ENCODE data around the gene MALRD1.

The MALRD1 gene

DNA sequence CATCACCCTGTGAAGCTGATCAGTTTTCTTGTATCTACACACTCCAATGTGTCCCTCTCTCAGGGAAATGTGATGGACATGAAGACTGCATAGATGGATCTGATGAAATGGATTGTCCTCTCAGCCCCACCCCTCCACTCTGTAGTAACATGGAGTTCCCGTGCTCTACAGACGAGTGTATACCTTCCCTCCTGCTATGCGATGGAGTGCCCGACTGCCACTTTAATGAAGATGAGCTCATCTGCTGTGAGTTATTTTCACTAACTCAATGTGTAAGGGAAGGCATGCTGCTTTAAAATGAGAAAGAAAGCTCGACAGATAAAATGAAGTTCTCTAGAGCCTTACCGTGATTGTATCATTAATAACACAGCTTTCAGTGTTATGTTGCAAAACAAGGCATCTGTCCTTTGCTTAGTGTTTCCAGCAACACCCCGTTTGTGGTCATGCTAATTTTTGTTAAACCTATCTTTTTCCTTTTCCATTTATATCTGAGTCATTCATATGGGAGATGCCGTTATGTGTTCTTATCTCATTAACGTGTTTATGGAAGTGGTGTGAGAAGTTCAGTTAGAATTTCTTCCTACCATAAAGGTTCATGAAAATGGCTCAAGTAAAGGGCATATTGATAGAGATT lies 546.7 kb downstream of the MALRD1 start:
- Histone ChIP-seq H3K36me3 (no peaks in the 10 kb centered on the region), H3K4me3 (ENCODE audit: low read depth, low read length) (no peak overlapping the region), H3K9me3 (ENCODE audit: severe bottlenecking) (no peaks in the 10 kb centered on the region), H3K27ac (no peak overlapping the region), H3K27me3 (ENCODE audit: insufficient read depth, low read depth, severe bottlenecking) (no peaks in the 10 kb centered on the region)
- TF ChIP-seq, protein P1, sequence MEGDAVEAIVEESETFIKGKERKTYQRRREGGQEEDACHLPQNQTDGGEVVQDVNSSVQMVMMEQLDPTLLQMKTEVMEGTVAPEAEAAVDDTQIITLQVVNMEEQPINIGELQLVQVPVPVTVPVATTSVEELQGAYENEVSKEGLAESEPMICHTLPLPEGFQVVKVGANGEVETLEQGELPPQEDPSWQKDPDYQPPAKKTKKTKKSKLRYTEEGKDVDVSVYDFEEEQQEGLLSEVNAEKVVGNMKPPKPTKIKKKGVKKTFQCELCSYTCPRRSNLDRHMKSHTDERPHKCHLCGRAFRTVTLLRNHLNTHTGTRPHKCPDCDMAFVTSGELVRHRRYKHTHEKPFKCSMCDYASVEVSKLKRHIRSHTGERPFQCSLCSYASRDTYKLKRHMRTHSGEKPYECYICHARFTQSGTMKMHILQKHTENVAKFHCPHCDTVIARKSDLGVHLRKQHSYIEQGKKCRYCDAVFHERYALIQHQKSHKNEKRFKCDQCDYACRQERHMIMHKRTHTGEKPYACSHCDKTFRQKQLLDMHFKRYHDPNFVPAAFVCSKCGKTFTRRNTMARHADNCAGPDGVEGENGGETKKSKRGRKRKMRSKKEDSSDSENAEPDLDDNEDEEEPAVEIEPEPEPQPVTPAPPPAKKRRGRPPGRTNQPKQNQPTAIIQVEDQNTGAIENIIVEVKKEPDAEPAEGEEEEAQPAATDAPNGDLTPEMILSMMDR (IDR thresholded peaks at IDR 0.05; ENCODE audit: low read depth, low read length) = no peak
- DNase-seq = no peak

DNA sequence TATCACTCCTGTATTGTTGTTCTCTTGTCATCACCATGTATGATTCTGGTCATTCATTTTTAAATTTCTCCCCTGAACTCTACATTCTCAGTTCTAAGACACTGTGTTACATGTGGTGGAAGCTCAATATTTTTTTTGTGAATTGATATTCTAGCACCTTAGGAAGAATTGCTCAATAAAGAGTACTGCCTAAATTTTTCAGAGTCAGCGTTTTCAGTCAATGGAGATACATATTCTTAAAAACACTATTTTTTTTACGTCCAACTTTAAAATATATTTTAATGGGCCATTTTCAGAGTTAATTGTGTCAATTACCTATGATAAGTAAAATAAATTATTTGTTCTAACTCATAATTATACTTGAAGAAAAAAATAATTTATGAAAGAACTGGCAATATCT lies 557.2 kb downstream of the MALRD1 start:
- H3K9me3 ChIP-seq (ENCODE audit: severe bottlenecking) = no peaks in the 10 kb centered on the region
- H3K27me3 ChIP-seq (ENCODE audit: insufficient read depth, low read depth, severe bottlenecking) = no peaks in the 10 kb centered on the region
- DNase-seq = no peak
- TF ChIP-seq, protein P1 (IDR thresholded peaks at IDR 0.05; ENCODE audit: low read depth, low read length) = no peak
- H3K4me3 ChIP-seq (ENCODE audit: low read depth, low read length) = no peak overlapping the region
- no peaks in the 10 kb centered on the region for H3K36me3 ChIP-seq
- no peak overlapping the region for H3K27ac ChIP-seq

DNA sequence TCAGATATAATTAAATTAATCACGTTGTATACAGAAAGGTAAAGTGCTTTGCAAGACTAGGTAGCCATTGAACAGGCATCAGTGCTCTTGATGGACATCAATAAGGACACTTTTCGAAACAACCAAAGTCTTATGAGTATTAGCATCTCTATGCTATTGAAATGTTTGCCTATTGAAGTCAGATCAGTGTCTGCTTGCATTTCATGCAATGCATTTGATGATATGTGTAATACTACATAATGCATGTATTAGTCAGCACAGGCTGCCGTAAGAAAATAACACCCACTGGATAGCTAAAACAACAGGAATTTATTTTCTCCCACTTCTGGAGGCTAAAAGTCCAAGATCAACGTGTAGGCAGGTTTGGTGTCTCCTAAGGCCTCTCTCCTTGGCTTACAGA lies 558.4 kb downstream of the MALRD1 start:
- DNase-seq = no peak
- Histone ChIP-seq H3K36me3 (no peaks in the 10 kb centered on the region), H3K27ac (no peak overlapping the region), H3K27me3 (ENCODE audit: insufficient read depth, low read depth, severe bottlenecking) (no peaks in the 10 kb centered on the region), H3K4me3 (ENCODE audit: low read depth, low read length) (no peak overlapping the region), H3K9me3 (ENCODE audit: severe bottlenecking) (no peaks in the 10 kb centered on the region)
- TF ChIP-seq, protein P1 (IDR thresholded peaks at IDR 0.05; ENCODE audit: low read depth, low read length) = no peak

DNA sequence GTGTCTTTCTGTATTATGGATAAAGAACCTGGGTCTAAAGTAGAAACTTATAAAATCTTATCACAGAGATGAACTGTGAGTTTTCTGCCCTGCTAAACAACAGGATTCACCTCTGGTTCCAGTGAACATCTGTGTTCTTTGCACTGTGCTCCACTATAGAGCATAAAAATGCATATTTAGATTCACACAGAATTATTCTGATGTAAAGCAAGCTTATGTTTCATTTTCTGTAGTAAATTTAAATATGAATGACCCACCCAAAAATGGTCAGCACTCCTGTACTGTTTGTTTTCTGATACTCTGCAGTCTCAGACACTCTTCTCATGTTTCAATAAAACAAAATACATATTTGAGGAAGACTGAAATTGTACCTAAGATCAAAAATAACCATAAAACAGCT lies 563.2 kb downstream of the MALRD1 start:
- H3K36me3 ChIP-seq = no peaks in the 10 kb centered on the region
- no peaks in the 10 kb centered on the region for H3K27me3 ChIP-seq (ENCODE audit: insufficient read depth, low read depth, severe bottlenecking)
- TF ChIP-seq, protein P1 (IDR thresholded peaks at IDR 0.05; ENCODE audit: low read depth, low read length) = no peak
- DNase-seq = no peak
- no peak overlapping the region for H3K27ac ChIP-seq
- no peak overlapping the region for H3K4me3 ChIP-seq (ENCODE audit: low read depth, low read length)
- H3K9me3 ChIP-seq (ENCODE audit: severe bottlenecking) = no peaks in the 10 kb centered on the region

DNA sequence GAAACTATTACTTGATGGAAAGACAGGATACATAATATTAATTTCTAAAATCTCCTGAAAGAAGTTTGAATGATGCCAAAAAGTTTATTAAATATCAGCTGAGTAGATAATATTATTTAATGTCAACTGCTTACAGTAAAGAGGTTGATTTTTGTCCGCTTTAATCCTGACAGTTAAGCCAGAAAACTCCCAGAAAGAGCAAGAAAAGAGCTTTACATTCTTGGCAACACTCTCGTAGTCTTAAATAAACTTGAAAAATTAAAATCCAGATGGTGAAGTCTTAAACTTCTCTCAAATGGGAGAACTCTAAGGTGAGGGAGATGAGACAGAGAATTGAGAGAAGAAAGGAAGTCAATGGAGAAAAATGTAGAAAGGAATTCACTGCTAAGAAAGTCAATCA lies 568.4 kb downstream of the MALRD1 start:
- no peak for DNase-seq
- Histone ChIP-seq H3K4me3 (ENCODE audit: low read depth, low read length) (no peak overlapping the region), H3K9me3 (ENCODE audit: severe bottlenecking) (no peaks in the 10 kb centered on the region), H3K36me3 (no peaks in the 10 kb centered on the region), H3K27ac (no peak overlapping the region), H3K27me3 (ENCODE audit: insufficient read depth, low read depth, severe bottlenecking) (no peaks in the 10 kb centered on the region)
- TF ChIP-seq, protein P1 (IDR thresholded peaks at IDR 0.05; ENCODE audit: low read depth, low read length) = no peak

DNA sequence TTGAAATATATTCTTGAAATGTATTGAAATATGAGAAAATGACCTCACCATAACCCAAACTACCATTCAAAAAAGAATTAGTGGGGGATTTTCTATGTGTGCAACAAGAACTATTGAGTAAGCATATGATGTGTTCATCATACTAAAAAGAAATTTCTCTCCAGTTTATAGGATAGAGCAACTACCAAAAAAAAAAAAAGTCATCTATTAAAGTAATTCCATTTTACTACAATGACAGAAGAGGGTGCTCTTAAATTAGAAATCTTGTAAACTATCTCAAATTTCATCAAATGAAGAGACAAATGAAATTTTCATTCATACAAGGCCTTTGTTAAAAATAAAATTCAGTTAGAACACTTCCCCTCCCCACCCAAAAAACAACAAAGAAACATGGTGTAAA lies 572.2 kb downstream of the MALRD1 start:
- Histone ChIP-seq H3K36me3 (no peaks in the 10 kb centered on the region), H3K27me3 (ENCODE audit: insufficient read depth, low read depth, severe bottlenecking) (no peaks in the 10 kb centered on the region), H3K4me3 (ENCODE audit: low read depth, low read length) (no peak overlapping the region), H3K9me3 (ENCODE audit: severe bottlenecking) (no peaks in the 10 kb centered on the region), H3K27ac (no peak overlapping the region)
- TF ChIP-seq, protein P1 (IDR thresholded peaks at IDR 0.05; ENCODE audit: low read depth, low read length) = no peak
- no peak for DNase-seq

Measured in WERI-Rb-1 (cell line).